GM08714 (cell line): ENCODE results near the gene RPL32.

Experiments used
- H3K4me3 ChIP-seq: fragments of 200-500 bp; sonication (Bioruptor generic); 2 replicates; pipeline ENCODE4 v1.5.1; 2014; ENCODE audit warnings: mild to moderate bottlenecking, low read length, inconsistent platforms
- ZNF274 ChIP-seq: IDR thresholded peaks from 2 replicates; pipeline ENCODE4 v1.6.1; 2012; ENCODE audit warnings: mild to moderate bottlenecking, low read depth, low read length

Gene RPL32

DNA sequence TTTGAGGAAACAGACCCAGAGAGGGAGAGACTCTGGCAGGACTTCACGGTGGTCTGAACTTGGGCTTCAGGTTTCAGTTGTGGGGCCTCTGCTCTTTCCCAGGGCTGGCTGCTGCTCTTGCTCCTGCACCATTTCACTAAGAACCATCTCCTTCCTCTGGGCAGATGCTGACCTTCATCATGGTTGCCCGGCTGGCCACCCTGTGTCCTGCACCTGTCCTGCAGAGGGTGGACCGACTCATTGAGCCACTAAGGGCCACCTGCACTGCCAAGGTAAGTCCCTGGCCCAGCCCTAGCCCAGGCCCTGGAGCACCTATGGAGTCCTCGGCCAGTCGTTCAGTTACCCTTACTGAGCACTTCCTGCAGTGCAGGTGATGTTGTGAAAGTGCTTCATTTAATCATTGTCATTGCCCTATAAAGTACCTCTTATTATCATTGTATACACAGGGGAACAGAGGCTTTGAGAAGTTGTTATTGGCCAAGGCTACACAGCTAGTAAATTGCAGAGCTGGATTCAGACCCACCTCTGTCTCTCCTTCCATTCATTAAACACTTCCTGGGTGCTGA lies 10.0 kb downstream of the RPL32 start:
- no peak overlapping the region for H3K4me3 ChIP-seq
- TF ChIP-seq ZNF274 = no peak

GRCh38 chr3:12830785-12831156 lies 10.6 kb downstream of the RPL32 start:
- no peak for TF ChIP-seq ZNF274
- H3K4me3 ChIP-seq = no peak overlapping the region

- TF ChIP-seq ZNF274 = no peak
- H3K4me3 ChIP-seq = no peak overlapping the region
Measured at GRCh38 chr3:12829886-12830784, 11.2 kb downstream of the RPL32 start.

- no peak for TF ChIP-seq ZNF274
- H3K4me3 ChIP-seq = no peak overlapping the region
Measured at GRCh38 chr3:12829404-12829803, 12.0 kb downstream of the RPL32 start.

GRCh38 chr3:12828751-12829150 lies 12.6 kb downstream of the RPL32 start:
- no peak for TF ChIP-seq ZNF274
- H3K4me3 ChIP-seq = no peak overlapping the region

GRCh38 chr3:12825156-12825555 lies 16.2 kb downstream of the RPL32 start:
- H3K4me3 ChIP-seq = no peak overlapping the region
- TF ChIP-seq ZNF274 = no peak

DNA sequence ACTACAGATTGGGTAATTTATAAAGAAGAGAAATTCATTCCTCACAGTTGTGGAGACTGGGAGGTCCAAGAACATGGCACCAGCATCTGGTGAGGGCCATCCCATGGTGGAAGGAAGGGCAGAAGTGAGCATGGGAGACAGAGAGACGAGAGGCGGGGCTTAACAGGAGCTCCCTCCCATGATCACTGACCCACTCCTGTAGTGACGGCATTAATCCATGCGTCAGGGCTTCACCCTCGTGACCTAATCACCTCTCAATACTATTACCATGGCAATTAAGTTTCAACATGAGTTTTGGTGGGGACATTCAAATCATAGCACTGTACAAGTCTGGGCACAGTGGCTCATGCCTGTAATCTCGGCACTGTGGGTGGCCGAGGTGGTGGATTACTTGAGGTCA lies 17.1 kb downstream of the RPL32 start:
- TF ChIP-seq ZNF274 = no peak
- no peak overlapping the region for H3K4me3 ChIP-seq

GRCh38 chr3:12822725-12823373 lies 18.5 kb downstream of the RPL32 start:
- H3K4me3 ChIP-seq = no peak overlapping the region
- TF ChIP-seq ZNF274 = no peak

DNA sequence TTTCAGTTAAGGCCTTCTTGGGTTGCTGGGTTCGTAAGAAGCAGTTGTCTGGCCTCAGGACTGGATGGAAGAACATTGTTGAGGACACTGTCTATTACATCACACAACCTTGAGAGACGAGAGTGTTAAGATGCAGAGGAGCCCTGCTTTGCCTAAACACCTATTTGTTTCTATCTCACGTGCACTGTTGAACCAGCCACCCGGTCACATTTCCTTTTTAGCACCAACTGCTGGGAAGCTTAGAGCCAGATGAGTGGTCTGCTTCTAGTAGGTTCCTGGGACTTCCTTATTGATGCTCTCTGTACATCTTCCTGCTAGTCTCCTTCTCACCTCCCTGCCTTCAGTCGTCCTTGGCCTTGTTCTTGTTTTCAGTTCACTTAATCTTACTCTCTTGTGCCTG lies 22.6 kb downstream of the RPL32 start:
- no peak for TF ChIP-seq ZNF274
- H3K4me3 ChIP-seq = no peak overlapping the region

GRCh38 chr3:12818273-12818672 lies 23.1 kb downstream of the RPL32 start:
- H3K4me3 ChIP-seq = no peak overlapping the region
- no peak for TF ChIP-seq ZNF274

GRCh38 chr3:12817343-12817710 lies 24.0 kb downstream of the RPL32 start:
- TF ChIP-seq ZNF274 = no peak
- no peak overlapping the region for H3K4me3 ChIP-seq

GRCh38 chr3:12816521-12817342 lies 24.6 kb downstream of the RPL32 start:
- TF ChIP-seq ZNF274 = no peak
- no peak overlapping the region for H3K4me3 ChIP-seq

DNA sequence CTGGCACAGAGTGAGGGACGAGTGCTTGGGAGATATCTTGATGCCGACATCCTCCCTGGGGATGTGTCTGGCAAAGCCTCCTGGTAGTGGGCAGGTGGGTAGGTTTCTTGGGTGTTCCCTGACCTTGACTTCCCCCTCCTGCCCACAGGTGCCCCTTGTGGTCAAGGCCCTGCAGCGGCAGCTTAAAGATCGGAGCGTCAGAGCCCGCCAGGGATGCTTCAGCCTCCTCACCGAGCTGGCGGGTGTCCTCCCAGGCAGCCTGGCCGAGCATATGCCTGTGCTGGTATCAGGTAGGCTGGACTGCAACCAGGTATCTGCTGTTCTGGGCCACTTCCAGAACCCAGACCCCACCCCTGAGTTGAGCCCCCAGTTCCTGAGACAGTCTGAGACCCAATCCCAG lies 25.6 kb downstream of the RPL32 start:
- no peak for TF ChIP-seq ZNF274
- H3K4me3 ChIP-seq = no peak overlapping the region

GRCh38 chr3:12815078-12815477 lies 26.3 kb downstream of the RPL32 start:
- no peak overlapping the region for H3K4me3 ChIP-seq
- TF ChIP-seq ZNF274 = no peak

DNA sequence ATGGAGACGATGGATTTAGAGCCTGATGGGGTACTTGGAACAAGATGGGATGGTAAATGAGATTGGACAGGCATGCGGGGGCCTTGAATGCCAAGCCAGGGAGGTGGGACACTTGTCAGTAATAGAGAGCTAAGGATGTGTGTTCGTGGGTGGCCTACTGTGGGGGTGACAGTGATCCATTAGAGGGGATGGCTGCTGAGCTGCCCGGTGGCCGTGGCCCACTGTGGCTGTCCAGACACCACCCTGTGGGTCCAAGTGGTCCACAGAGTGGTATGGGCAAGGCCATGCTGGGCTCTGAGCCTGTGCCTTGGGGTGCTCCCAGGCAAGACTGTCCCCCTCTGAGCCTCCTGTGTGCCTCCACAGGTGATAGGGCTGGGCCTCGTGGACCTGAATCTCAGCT lies 27.4 kb downstream of the RPL32 start:
- no peak for TF ChIP-seq ZNF274
- H3K4me3 ChIP-seq = no peak overlapping the region
